GM23338 (cell line): ENCODE measurements around the gene SREK1.

Source experiments
- CTCF ChIP-seq, 2 experiments: fragments of 200-600 bp in 1 of 2; sonication (generic) in 1 of 2; conservative IDR thresholded peaks; 2 replicates each; pipeline versions ENCODE4 v1.5.1 to v1.6.1; 2016 to 2017; ENCODE audit warnings: antibody characterized with exemption in 2 of 2, low read depth in 2 of 2, mild to moderate bottlenecking in 2 of 2, moderate library complexity in 1 of 2
- JUNB ChIP-seq: IDR thresholded peaks from one replicate; pipeline ENCODE4 v1.6.1; 2016; ENCODE audit warnings: antibody characterized with exemption; ENCODE audit not compliant: unreplicated experiment

DNA sequence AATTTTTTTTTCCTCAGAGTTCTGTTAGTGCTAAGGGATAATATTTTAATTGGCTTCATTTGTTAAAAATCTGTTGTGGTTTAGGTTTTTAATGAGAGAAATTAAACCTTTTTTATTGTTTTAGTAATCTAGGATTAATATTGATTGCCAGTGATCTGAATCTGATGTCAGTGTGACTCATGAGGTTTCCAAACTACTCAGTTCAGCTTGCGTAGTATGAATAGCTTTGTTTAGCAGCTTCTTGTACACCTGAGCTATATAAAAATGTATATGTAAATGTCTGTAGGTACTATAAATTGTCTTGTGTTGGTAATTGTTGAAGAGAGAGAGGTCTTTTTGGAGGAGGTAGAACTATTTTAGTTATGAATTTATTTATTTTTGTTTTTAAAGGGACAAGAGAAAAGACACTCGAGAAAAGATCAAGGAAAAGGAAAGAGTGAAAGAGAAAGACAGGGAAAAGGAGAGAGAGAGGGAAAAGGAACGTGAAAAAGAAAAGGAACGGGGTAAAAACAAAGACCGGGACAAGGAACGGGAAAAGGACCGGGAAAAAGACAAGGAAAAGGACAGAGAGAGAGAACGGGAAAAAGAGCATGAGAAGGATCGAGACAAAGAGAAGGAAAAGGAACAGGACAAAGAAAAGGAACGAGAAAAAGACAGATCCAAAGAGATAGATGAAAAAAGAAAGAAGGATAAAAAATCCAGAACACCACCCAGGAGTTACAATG is 26.3 kb downstream of the SREK1 start:
- no peak for TF ChIP-seq CTCF (conservative IDR thresholded peaks at IDR 0.05; ENCODE audit: low read depth in 2 of 2)
- TF ChIP-seq JUNB, result no peak
